ENCODE results near the gene AGAP1.

GRCh38 chr2:235721625-235722024 lies 227.8 kb downstream of the AGAP1 start:
- TF ChIP-seq CTCF (IDR thresholded peaks at IDR 0.05; ENCODE audit: low read depth, low read length, missing input control) = no peak
- no peak for TF ChIP-seq TAF1 (conservative IDR thresholded peaks at IDR 0.05)
- TF ChIP-seq GABPA (IDR thresholded peaks at IDR 0.05 in 1 of 2, conservative IDR thresholded peaks at IDR 0.05 in 1 of 2) = no peak
- TF ChIP-seq MAX (IDR thresholded peaks at IDR 0.05) = no peak
- TF ChIP-seq YY1 (IDR thresholded peaks at IDR 0.05) = no peak
- TF ChIP-seq, protein P1, sequence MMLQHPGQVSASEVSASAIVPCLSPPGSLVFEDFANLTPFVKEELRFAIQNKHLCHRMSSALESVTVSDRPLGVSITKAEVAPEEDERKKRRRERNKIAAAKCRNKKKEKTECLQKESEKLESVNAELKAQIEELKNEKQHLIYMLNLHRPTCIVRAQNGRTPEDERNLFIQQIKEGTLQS (IDR thresholded peaks at IDR 0.05) = no peak
- no peak for TF ChIP-seq REST (IDR thresholded peaks at IDR 0.05)
- TF ChIP-seq EGR1 (IDR thresholded peaks at IDR 0.05; ENCODE audit: low read depth in 2 of 2) = no peak
- TF ChIP-seq HNF4A (conservative IDR thresholded peaks at IDR 0.05) = no peak
- TF ChIP-seq ZBTB33 (IDR thresholded peaks at IDR 0.05) = no peak
- no peak for TF ChIP-seq RAD21 (IDR thresholded peaks at IDR 0.05)
- TF ChIP-seq JUND (IDR thresholded peaks at IDR 0.05) = no peak
- TF ChIP-seq NR2F2 (IDR thresholded peaks at IDR 0.05) = no peak
- no peak for TF ChIP-seq SP1 (IDR thresholded peaks at IDR 0.05)

Measured in liver (tissue), 3 donors.